Activated CD4-positive, alpha-beta T cell treated with anti-CD3 and anti-CD28 coated beads for 36 hours (primary cell): ENCODE measurements around the gene TPRG1. TPM values are rescaled to one million over a fixed set of nuclear protein-coding genes. Genes with fewer than 3 reads are reported as not detected.
A peak's percentile ranks its signal among the peaks of the same experiment; 100 is the strongest.

Experiments used
- ATAC-seq: fragments of 200-7000 bp; cut with Tn5 transposase; one replicate; pipeline ENCODE4 v1.10.0; 2021; ENCODE audit warnings: mild to moderate bottlenecking, moderate library complexity
- CTCF ChIA-PET: fragments of 350-600 bp; sonication (Branson Sonifier 250); formaldehyde crosslinking; loops from one replicate; lab custom pipeline; 2021; ENCODE audit warnings: antibody characterized with exemption; lab: Charles Lee
- POLR2A ChIA-PET: fragments of 350-600 bp; sonication (Branson Sonifier 250); formaldehyde crosslinking; loops from one replicate; lab custom pipeline; 2021; ENCODE audit warnings: antibody characterized with exemption, inconsistent platforms; lab: Charles Lee
- DNase-seq: peaks from one replicate; pipeline ENCODE4 v3.0.0-alpha.2; 2020
- H3K27ac Mint-ChIP-seq: one replicate; pipeline ENCODE4 v1.8.0; 2021; ENCODE audit warnings: mixed read lengths
- H3K27me3 Mint-ChIP-seq: one replicate; pipeline ENCODE4 v1.8.0; 2021; ENCODE audit warnings: mixed read lengths
- H3K36me3 Mint-ChIP-seq: one replicate; pipeline ENCODE4 v1.8.0; 2021; ENCODE audit warnings: low read depth, mixed read lengths
- H3K4me1 Mint-ChIP-seq: one replicate; pipeline ENCODE4 v1.8.0; 2021; ENCODE audit warnings: mixed read lengths
- H3K4me3 Mint-ChIP-seq: one replicate; pipeline ENCODE4 v1.8.0; 2021; ENCODE audit warnings: mild to moderate bottlenecking, moderate library complexity, mixed read lengths
- H3K9me3 Mint-ChIP-seq: one replicate; pipeline ENCODE4 v1.8.0; 2021; ENCODE audit warnings: low read depth, mixed read lengths
- intact Hi-C, 2 experiments: fragments of 100-400 bp; cut with DNase I in 1 of 2; cut with micrococcal nuclease in 1 of 2; formaldehyde crosslinking; loops; one replicate each; pipeline versions ENCODE4 v1.14.2 to v1.15.1; 2022 to 2024; cut with DNase I, micrococcal nuclease
- total RNA-seq, 2 experiments: library from RNA; stranded (reverse); gene quantifications; one replicate each; pipeline ENCODE4 v1.2.3, GENCODE V29; 2021

The TPRG1 gene
- total RNA-seq, 2 experiments from 2014 or later, result 11.6 to 11.9 TPM

- intact Hi-C loops, result loop anchor here (2.0 to 10.0 kb wide), 4 partner anchors 47 to 547 kb away; no protein-coding TSS in a partner anchor
Observed at GRCh38 chr3:189277711-189278110, 105.9 kb downstream of the TPRG1 start.

GRCh38 chr3:189278221-189278620 lies 106.5 kb downstream of the TPRG1 start:
- DNase-seq (no peak), ATAC-seq (no peak)
- Mint-ChIP-seq H3K4me3 (no peak overlapping the region), H3K27ac (peak overlapping the region; percentile 26), H3K9me3 (peaks cover 3% of the 10 kb centered on the region), H3K4me1 (peaks cover 37% of the 10 kb centered on the region), H3K36me3 (peaks cover 3% of the 10 kb centered on the region), H3K27me3 (no peaks in the 10 kb centered on the region)
- intact Hi-C loops, result loop anchor here in 1 of 2 experiments (10.0 kb wide), 3 partner anchors 137 to 547 kb away; no protein-coding TSS in a partner anchor
- POLR2A ChIA-PET, result no interaction called here
- CTCF ChIA-PET, result interaction anchor here (1.3 to 1.7 kb wide), 2 partner anchors 27 to 670 kb away, joined by 3 to 8 read pairs; no protein-coding TSS in a partner anchor

More at GRCh38 chr3:189277711-189278110, 105.9 kb downstream of the TPRG1 start:
- H3K27ac Mint-ChIP-seq, result peak overlapping the region; percentile 26
- CTCF ChIA-PET, result interaction anchor here (0.6 to 1.7 kb wide), 4 partner anchors 27 to 670 kb away, joined by 3 to 8 read pairs (median 3); no protein-coding TSS in a partner anchor
- H3K36me3 Mint-ChIP-seq, result peaks cover 3% of the 10 kb centered on the region
- no peak for DNase-seq
- H3K4me3 Mint-ChIP-seq, result no peak overlapping the region
- peaks cover 41% of the 10 kb centered on the region for H3K4me1 Mint-ChIP-seq
- POLR2A ChIA-PET, result no interaction called here
- H3K27me3 Mint-ChIP-seq, result no peaks in the 10 kb centered on the region
- peak; percentile 85 for ATAC-seq
- peaks cover 3% of the 10 kb centered on the region for H3K9me3 Mint-ChIP-seq

- Mint-ChIP-seq H3K27me3 (no peaks in the 10 kb centered on the region), H3K9me3 (no peaks in the 10 kb centered on the region), H3K27ac (no peak overlapping the region), H3K36me3 (no peaks in the 10 kb centered on the region), H3K4me1 (peaks cover 34% of the 10 kb centered on the region), H3K4me3 (no peak overlapping the region)
- CTCF ChIA-PET, result interaction anchor here (1.3 to 2.1 kb wide), 2 partner anchors 9 to 10 kb away, joined by 3 to 18 read pairs; no protein-coding TSS in a partner anchor
- intact Hi-C loops, result loop anchor here in 1 of 2 experiments (10.0 kb wide), 1 partner anchor 1033 kb away; no protein-coding TSS in a partner anchor
- POLR2A ChIA-PET, result no interaction called here
- no peak for DNase-seq
- ATAC-seq, result no peak
Observed at GRCh38 chr3:189282189-189282588, 110.4 kb downstream of the TPRG1 start.

GRCh38 chr3:189282741-189283140 lies 111.0 kb downstream of the TPRG1 start:
- Mint-ChIP-seq H3K27ac (no peak overlapping the region), H3K36me3 (no peaks in the 10 kb centered on the region), H3K4me3 (no peak overlapping the region), H3K4me1 (peaks cover 30% of the 10 kb centered on the region), H3K27me3 (no peaks in the 10 kb centered on the region), H3K9me3 (no peaks in the 10 kb centered on the region)
- no peak for DNase-seq
- POLR2A ChIA-PET, result no interaction called here
- intact Hi-C loops, result loop anchor here in 1 of 2 experiments (10.0 kb wide), 1 partner anchor 1032 kb away; no protein-coding TSS in a partner anchor
- peak; percentile 28 for ATAC-seq
- CTCF ChIA-PET, result interaction anchor here (1.3 kb wide), 1 partner anchor 10 kb away, joined by 3 read pairs; no protein-coding TSS in a partner anchor

GRCh38 chr3:189286188-189286587 lies 114.4 kb downstream of the TPRG1 start:
- no peak for ATAC-seq
- Mint-ChIP-seq H3K27me3 (no peaks in the 10 kb centered on the region), H3K36me3 (no peaks in the 10 kb centered on the region), H3K4me3 (no peak overlapping the region), H3K9me3 (peaks cover 4% of the 10 kb centered on the region), H3K4me1 (peaks cover 48% of the 10 kb centered on the region), H3K27ac (peak overlapping the region; percentile 39)
- DNase-seq, result no peak
- POLR2A ChIA-PET, result no interaction called here
- CTCF ChIA-PET, result interaction anchor here (0.6 to 1.3 kb wide), 4 partner anchors 17 to 663 kb away, joined by 3 to 4 read pairs (median 4); no protein-coding TSS in a partner anchor
- intact Hi-C loops, result loop anchor here (5.0 to 10.0 kb wide), 2 partner anchors 36 to 1029 kb away; no protein-coding TSS in a partner anchor

- peak overlapping the region; percentile 63 for H3K27ac Mint-ChIP-seq
- H3K4me3 Mint-ChIP-seq, result no peak overlapping the region
- no peak for DNase-seq
- H3K4me1 Mint-ChIP-seq, result peaks cover 48% of the 10 kb centered on the region
- intact Hi-C loops, result loop anchor here (5.0 to 10.0 kb wide), 2 partner anchors 35 to 1028 kb away; no protein-coding TSS in a partner anchor
- H3K9me3 Mint-ChIP-seq, result peaks cover 4% of the 10 kb centered on the region
- no peak for ATAC-seq
- ChIA-PET CTCF (interaction anchor here (0.6 to 1.3 kb wide), 4 partner anchors 16 to 662 kb away, joined by 3 to 4 read pairs (median 4); no protein-coding TSS in a partner anchor), POLR2A (no interaction called here)
- no peaks in the 10 kb centered on the region for H3K36me3 Mint-ChIP-seq
- H3K27me3 Mint-ChIP-seq, result no peaks in the 10 kb centered on the region
Observed at GRCh38 chr3:189286916-189287315, 115.1 kb downstream of the TPRG1 start.

GRCh38 chr3:189288348-189289235 lies 116.8 kb downstream of the TPRG1 start:
- CTCF ChIA-PET, result interaction anchor here (0.6 to 1.5 kb wide), 8 partner anchors 10 to 86 kb away, joined by 3 to 5 read pairs (median 4); no protein-coding TSS in a partner anchor
- H3K27ac Mint-ChIP-seq, result peak overlapping the region; percentile 84
- POLR2A ChIA-PET, result interaction anchor here (1.1 to 1.5 kb wide), 3 partner anchors 16 to 660 kb away, joined by 3 to 6 read pairs (median 4); no protein-coding TSS in a partner anchor
- H3K4me1 Mint-ChIP-seq, result peaks cover 46% of the 10 kb centered on the region
- peak overlapping the region; percentile 0 for H3K4me3 Mint-ChIP-seq
- no peaks in the 10 kb centered on the region for H3K27me3 Mint-ChIP-seq
- H3K9me3 Mint-ChIP-seq, result peaks cover 4% of the 10 kb centered on the region
- ATAC-seq, result peak; percentile 73
- no peak for DNase-seq
- intact Hi-C loops, result loop anchor here (1.0 to 10.0 kb wide), 5 partner anchors 16 to 1026 kb away; no protein-coding TSS in a partner anchor
- H3K36me3 Mint-ChIP-seq, result no peaks in the 10 kb centered on the region

- Mint-ChIP-seq H3K4me1 (peaks cover 50% of the 10 kb centered on the region), H3K4me3 (peak overlapping the region; percentile 0), H3K9me3 (peaks cover 4% of the 10 kb centered on the region), H3K36me3 (no peaks in the 10 kb centered on the region), H3K27ac (peak overlapping the region; percentile 84), H3K27me3 (no peaks in the 10 kb centered on the region)
- peak; percentile 69 for ATAC-seq
- POLR2A ChIA-PET, result interaction anchor here (1.1 to 1.5 kb wide), 3 partner anchors 16 to 659 kb away, joined by 3 to 6 read pairs (median 4); no protein-coding TSS in a partner anchor
- CTCF ChIA-PET, result interaction anchor here (0.6 to 1.5 kb wide), 5 partner anchors 17 to 43 kb away, joined by 3 to 5 read pairs (median 4); no protein-coding TSS in a partner anchor
- intact Hi-C loops, result loop anchor here (1.0 to 10.0 kb wide), 5 partner anchors 15 to 1026 kb away; no protein-coding TSS in a partner anchor
- DNase-seq, result no peak
Observed at GRCh38 chr3:189289251-189289650, 117.5 kb downstream of the TPRG1 start.

- CTCF ChIA-PET, result interaction anchor here (1.4 kb wide), 1 partner anchor 20 kb away, joined by 3 read pairs; no protein-coding TSS in a partner anchor
Observed at GRCh38 chr3:189292667-189293484, 121.1 kb downstream of the TPRG1 start.

GRCh38 chr3:189294649-189295048 lies 122.9 kb downstream of the TPRG1 start:
- intact Hi-C loops, result loop anchor here in 1 of 2 experiments (5.0 kb wide), 1 partner anchor 38 kb away; no protein-coding TSS in a partner anchor
- H3K27ac Mint-ChIP-seq, result no peak overlapping the region

More at GRCh38 chr3:189292667-189293484, 121.1 kb downstream of the TPRG1 start:
- Mint-ChIP-seq H3K9me3 (peaks cover 4% of the 10 kb centered on the region), H3K27me3 (no peaks in the 10 kb centered on the region), H3K36me3 (no peaks in the 10 kb centered on the region), H3K4me3 (no peak overlapping the region), H3K4me1 (peaks cover 51% of the 10 kb centered on the region), H3K27ac (no peak overlapping the region)
- no peak for ATAC-seq
- intact Hi-C loops, result no loop called here
- POLR2A ChIA-PET, result no interaction called here
- DNase-seq, result no peak

More at GRCh38 chr3:189294649-189295048, 122.9 kb downstream of the TPRG1 start:
- DNase-seq (no peak), ATAC-seq (no peak)
- Mint-ChIP-seq H3K27me3 (no peaks in the 10 kb centered on the region), H3K36me3 (no peaks in the 10 kb centered on the region), H3K4me1 (peaks cover 51% of the 10 kb centered on the region), H3K4me3 (no peak overlapping the region), H3K9me3 (peaks cover 4% of the 10 kb centered on the region)
- CTCF ChIA-PET, result no interaction called here
- POLR2A ChIA-PET, result no interaction called here
